HepG2 (cell line): Measurements from ENCODE around the gene CHPF. TPM values are rescaled to one million over a fixed set of nuclear protein-coding genes. Genes with fewer than 3 reads are reported as not detected.

Experiments
- BCLAF1 ChIP-seq: fragments of 450-650 bp; IDR thresholded peaks from 2 replicates; pipeline ENCODE4 v1.6.1; 2017; ENCODE audit warnings: mild to moderate bottlenecking
- CHD2 ChIP-seq: IDR thresholded peaks from 2 replicates; pipeline ENCODE4 v1.6.1; 2011; ENCODE audit warnings: low read depth, low read length, improper control_type of control experiment
- DNMT1 ChIP-seq: sonication (generic); formaldehyde crosslinking; IDR thresholded peaks from 2 replicates; pipeline ENCODE4 v1.5.1; 2020; ENCODE audit warnings: mild to moderate bottlenecking, missing genetic modification reagents
- GATAD2A ChIP-seq: IDR thresholded peaks from 2 replicates; pipeline ENCODE4 v1.6.1; 2016
- NFKBIZ ChIP-seq: IDR thresholded peaks from 2 replicates; pipeline ENCODE4 v1.6.1; 2018; ENCODE audit warnings: missing genetic modification reagents, missing compliant biosample characterization
- PAX8 ChIP-seq: sonication (generic); formaldehyde crosslinking; IDR thresholded peaks from 2 replicates; pipeline ENCODE4 v1.8.0; 2022; ENCODE audit warnings: mild to moderate bottlenecking, missing genetic modification reagents, borderline replicate concordance
- SIN3B ChIP-seq: fragments of 150-350 bp; IDR thresholded peaks from 2 replicates; pipeline ENCODE4 v1.6.1; 2014; ENCODE audit warnings: low read length
- SP1 ChIP-seq, 2 experiments: fragments of 450-650 bp in 1 of 2; sonication (generic) in 1 of 2; formaldehyde crosslinking in 1 of 2; IDR thresholded peaks; 2 replicates each; pipeline versions ENCODE4 v1.4.0 to v1.6.1; 2016 to 2020; ENCODE audit warnings: missing genetic modification reagents in 1 of 2
- SP140L ChIP-seq: sonication (generic); formaldehyde crosslinking; IDR thresholded peaks from 2 replicates; pipeline ENCODE4 v1.4.0; 2020; ENCODE audit warnings: missing genetic modification reagents, borderline replicate concordance
- SRSF9 ChIP-seq: fragments of 200-400 bp; formaldehyde crosslinking; IDR thresholded peaks from 2 replicates; pipeline ENCODE4 v1.6.1; 2018; ENCODE audit warnings: borderline replicate concordance, mild to moderate bottlenecking, low read depth, low read length; ENCODE audit not compliant: insufficient read depth, poor library complexity, severe bottlenecking
- U2AF2 ChIP-seq: fragments of 200-400 bp; formaldehyde crosslinking; IDR thresholded peaks from 2 replicates; pipeline ENCODE4 v1.6.1; 2017; ENCODE audit warnings: low read depth, mild to moderate bottlenecking, low read length
- XRCC5 ChIP-seq: fragments of 200-400 bp; formaldehyde crosslinking; optimal IDR thresholded peaks from 2 replicates; pipeline ENCODE3; 2017; ENCODE audit warnings: mild to moderate bottlenecking, low read length
- ZBTB42 ChIP-seq: sonication (generic); formaldehyde crosslinking; IDR thresholded peaks from 2 replicates; pipeline ENCODE4 v1.5.0; 2020; ENCODE audit warnings: mild to moderate bottlenecking, missing genetic modification reagents
- ZFP82 ChIP-seq: sonication (generic); formaldehyde crosslinking; IDR thresholded peaks from 2 replicates; pipeline ENCODE4 v1.5.1; 2020; ENCODE audit warnings: mild to moderate bottlenecking, missing genetic modification reagents, borderline replicate concordance
- ZNF350 ChIP-seq: sonication (generic); formaldehyde crosslinking; IDR thresholded peaks from 2 replicates; pipeline ENCODE4 v1.4.0; 2020; ENCODE audit warnings: mild to moderate bottlenecking, low read depth, missing genetic modification reagents, borderline replicate concordance
- ZNF496 ChIP-seq: sonication (generic); formaldehyde crosslinking; IDR thresholded peaks from 2 replicates; pipeline ENCODE4 v1.8.1; 2023; ENCODE audit warnings: mild to moderate bottlenecking, moderate library complexity, missing genetic modification reagents; ENCODE audit not compliant: insufficient replicate concordance
- ZNF577 ChIP-seq: sonication (generic); formaldehyde crosslinking; IDR thresholded peaks from 2 replicates; pipeline ENCODE4 v1.4.0; 2020; ENCODE audit warnings: mild to moderate bottlenecking, low read depth, missing genetic modification reagents, borderline replicate concordance
- ZNF607 ChIP-seq: sonication (generic); formaldehyde crosslinking; IDR thresholded peaks from 2 replicates; pipeline ENCODE4 v1.5.1; 2020; ENCODE audit warnings: missing genetic modification reagents, mild to moderate bottlenecking, borderline replicate concordance
- polyA plus RNA-seq, 8 experiments: library from polyadenylated mRNA; depleted of rRNA in 3 of 8; stranded (reverse) in 7 of 8; unstranded in 1 of 8; fragments of >200 nt; fragmentation: Illumina TruSeq in 4 of 8; extraction: Trizol in 4 of 8; gene quantifications; 2 replicates each; pipeline versions ENCODE4 v1.2.1 to v1.2.3, GENCODE V29; 2011 to 2016; ENCODE audit warnings: low read depth in 4 of 8, missing spikeins in 1 of 8, mixed read lengths in 1 of 8; ENCODE audit not compliant: insufficient read depth in 1 of 8
- total RNA-seq, 5 experiments: library from RNA; depleted of rRNA; stranded (reverse); fragments of >200 nt; fragmentation: Illumina TruSeq; extraction: Trizol; gene quantifications; 2 replicates each; pipeline ENCODE4 v1.2.3, GENCODE V29; 2016; ENCODE audit warnings: low read depth in 1 of 5
- TF ChIP-seq, protein P1 (sequence below): sonication (generic); formaldehyde crosslinking; IDR thresholded peaks from 2 replicates; pipeline ENCODE4 v1.4.0; 2020; ENCODE audit warnings: missing genetic modification reagents, borderline replicate concordance
- TF ChIP-seq, protein P2 (sequence below): sonication (generic); formaldehyde crosslinking; IDR thresholded peaks from 2 replicates; pipeline ENCODE4 v1.5.1; 2020; ENCODE audit warnings: mild to moderate bottlenecking, moderate library complexity, missing genetic modification reagents

CHPF gene
- total and polyA plus RNA-seq, 2 of the 13 experiments (the other 11 are each of a cell fraction or from before 2014, with no cell fraction given), result 79.6 to 111 TPM

DNA sequence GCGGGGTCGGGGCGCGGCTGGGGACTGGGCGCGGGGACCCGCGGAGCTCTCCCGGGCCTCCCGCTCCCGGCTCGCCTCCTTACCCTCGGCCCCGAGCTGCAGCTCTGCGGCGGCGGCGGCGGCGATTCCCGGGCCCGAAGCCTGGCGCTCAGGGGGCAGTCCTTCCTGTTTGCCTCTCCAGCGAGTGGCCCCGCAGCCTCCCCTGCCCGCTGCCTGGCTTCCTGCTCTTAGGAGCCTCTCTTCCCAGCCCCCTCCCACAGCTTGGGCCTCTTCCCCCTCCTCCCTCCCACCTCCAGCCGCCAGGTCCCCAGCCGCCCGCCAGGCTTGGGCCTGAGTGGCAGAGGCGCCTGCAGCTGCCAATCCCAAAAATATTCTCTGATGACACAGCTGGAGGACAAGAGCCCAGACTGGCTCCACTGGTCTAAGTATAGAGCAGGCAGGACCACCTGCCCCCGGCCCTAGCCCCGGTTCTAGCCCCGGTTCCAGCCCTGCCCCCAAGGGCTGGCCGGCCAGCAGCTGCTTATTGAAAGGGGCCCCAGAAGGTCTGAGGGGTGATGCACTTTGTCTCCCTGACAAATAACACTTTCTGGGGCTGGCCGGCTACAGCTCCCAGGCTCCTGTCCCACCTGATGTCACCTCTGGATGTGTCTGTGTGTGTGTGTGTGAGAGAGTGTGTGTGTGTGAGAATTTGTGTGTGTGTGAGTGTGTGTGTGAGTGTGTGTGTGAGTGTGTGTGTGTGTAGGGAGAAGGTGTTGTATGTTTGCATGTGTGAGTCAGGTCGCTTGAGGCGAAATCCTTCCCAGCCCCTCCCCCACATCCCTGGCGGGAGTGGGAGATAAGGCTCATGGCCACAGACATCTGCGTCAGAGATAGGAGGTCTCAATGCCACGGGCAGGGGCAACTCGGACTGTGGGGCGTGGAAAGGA lies 28.0 kb upstream of the CHPF start, which contains the start of gene OBSL1 (continued):
- TF ChIP-seq BCLAF1 (no peak), U2AF2 (no peak; the same call in 1 of the 2 replicates), ZFP82 (CRISPR knock-in tag) (no peak), SIN3B (no peak), DNMT1 (peak; percentile 31; the same call in 1 of the 2 replicates), ZNF350 (CRISPR knock-in tag) (peak; percentile 67; the same call in 1 of the 2 replicates), SP1 (IDR thresholded peaks at IDR 0.05) (no peak), SP1 (CRISPR knock-in tag; IDR thresholded peaks at IDR 0.05) (peak; percentile 46; the same call in 1 of the 2 replicates), SRSF9 (no peak), PAX8 (CRISPR knock-in tag) (no peak), ZNF496 (CRISPR knock-in tag) (no peak), ZBTB42 (CRISPR knock-in tag) (peak; percentile 61; the same call in 1 of the 2 replicates), SP140L (no peak), NFKBIZ (CRISPR knock-in tag) (no peak), GATAD2A (peak; percentile 81), ZNF577 (CRISPR knock-in tag) (no peak), ZNF607 (no peak; the same call in 1 of the 2 replicates), XRCC5 (peak; percentile 85), CHD2 (no peak; the same call in none of the 2 replicates)
- TF ChIP-seq, protein P1, sequence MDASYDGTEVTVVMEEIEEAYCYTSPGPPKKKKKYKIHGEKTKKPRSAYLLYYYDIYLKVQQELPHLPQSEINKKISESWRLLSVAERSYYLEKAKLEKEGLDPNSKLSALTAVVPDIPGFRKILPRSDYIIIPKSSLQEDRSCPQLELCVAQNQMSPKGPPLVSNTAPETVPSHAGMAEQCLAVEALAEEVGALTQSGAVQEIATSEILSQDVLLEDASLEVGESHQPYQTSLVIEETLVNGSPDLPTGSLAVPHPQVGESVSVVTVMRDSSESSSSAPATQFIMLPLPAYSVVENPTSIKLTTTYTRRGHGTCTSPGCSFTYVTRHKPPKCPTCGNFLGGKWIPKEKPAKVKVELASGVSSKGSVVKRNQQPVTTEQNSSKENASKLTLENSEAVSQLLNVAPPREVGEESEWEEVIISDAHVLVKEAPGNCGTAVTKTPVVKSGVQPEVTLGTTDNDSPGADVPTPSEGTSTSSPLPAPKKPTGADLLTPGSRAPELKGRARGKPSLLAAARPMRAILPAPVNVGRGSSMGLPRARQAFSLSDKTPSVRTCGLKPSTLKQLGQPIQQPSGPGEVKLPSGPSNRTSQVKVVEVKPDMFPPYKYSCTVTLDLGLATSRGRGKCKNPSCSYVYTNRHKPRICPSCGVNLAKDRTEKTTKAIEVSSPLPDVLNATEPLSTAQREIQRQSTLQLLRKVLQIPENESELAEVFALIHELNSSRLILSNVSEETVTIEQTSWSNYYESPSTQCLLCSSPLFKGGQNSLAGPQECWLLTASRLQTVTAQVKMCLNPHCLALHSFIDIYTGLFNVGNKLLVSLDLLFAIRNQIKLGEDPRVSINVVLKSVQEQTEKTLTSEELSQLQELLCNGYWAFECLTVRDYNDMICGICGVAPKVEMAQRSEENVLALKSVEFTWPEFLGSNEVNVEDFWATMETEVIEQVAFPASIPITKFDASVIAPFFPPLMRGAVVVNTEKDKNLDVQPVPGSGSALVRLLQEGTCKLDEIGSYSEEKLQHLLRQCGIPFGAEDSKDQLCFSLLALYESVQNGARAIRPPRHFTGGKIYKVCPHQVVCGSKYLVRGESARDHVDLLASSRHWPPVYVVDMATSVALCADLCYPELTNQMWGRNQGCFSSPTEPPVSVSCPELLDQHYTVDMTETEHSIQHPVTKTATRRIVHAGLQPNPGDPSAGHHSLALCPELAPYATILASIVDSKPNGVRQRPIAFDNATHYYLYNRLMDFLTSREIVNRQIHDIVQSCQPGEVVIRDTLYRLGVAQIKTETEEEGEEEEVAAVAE (CRISPR knock-in tag), result no peak
- TF ChIP-seq, protein P2, sequence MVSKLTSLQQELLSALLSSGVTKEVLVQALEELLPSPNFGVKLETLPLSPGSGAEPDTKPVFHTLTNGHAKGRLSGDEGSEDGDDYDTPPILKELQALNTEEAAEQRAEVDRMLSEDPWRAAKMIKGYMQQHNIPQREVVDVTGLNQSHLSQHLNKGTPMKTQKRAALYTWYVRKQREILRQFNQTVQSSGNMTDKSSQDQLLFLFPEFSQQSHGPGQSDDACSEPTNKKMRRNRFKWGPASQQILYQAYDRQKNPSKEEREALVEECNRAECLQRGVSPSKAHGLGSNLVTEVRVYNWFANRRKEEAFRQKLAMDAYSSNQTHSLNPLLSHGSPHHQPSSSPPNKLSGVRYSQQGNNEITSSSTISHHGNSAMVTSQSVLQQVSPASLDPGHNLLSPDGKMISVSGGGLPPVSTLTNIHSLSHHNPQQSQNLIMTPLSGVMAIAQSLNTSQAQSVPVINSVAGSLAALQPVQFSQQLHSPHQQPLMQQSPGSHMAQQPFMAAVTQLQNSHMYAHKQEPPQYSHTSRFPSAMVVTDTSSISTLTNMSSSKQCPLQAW (CRISPR knock-in tag), result peak; percentile 77; the same call in 1 of the 2 replicates
